Activated CD4-positive, alpha-beta T cell treated with anti-CD3 and anti-CD28 coated beads, Interleukin-2, Interleukin-6, amounts not matched to agents 100 ng/mL and 50 ng/mL, durations not matched to agents 16 hours and 8 hours (primary cell): ENCODE results near the gene RALGAPA1.
"Not testable (repeated sequence)": the region's sequence is repeated elsewhere in the genome, so short reads cannot be mapped to it uniquely, and the experiment has no call there.

Source experiments
- DNase-seq: peaks from one replicate; pipeline ENCODE4 v3.0.0-alpha.2; 2020

Gene RALGAPA1

DNA sequence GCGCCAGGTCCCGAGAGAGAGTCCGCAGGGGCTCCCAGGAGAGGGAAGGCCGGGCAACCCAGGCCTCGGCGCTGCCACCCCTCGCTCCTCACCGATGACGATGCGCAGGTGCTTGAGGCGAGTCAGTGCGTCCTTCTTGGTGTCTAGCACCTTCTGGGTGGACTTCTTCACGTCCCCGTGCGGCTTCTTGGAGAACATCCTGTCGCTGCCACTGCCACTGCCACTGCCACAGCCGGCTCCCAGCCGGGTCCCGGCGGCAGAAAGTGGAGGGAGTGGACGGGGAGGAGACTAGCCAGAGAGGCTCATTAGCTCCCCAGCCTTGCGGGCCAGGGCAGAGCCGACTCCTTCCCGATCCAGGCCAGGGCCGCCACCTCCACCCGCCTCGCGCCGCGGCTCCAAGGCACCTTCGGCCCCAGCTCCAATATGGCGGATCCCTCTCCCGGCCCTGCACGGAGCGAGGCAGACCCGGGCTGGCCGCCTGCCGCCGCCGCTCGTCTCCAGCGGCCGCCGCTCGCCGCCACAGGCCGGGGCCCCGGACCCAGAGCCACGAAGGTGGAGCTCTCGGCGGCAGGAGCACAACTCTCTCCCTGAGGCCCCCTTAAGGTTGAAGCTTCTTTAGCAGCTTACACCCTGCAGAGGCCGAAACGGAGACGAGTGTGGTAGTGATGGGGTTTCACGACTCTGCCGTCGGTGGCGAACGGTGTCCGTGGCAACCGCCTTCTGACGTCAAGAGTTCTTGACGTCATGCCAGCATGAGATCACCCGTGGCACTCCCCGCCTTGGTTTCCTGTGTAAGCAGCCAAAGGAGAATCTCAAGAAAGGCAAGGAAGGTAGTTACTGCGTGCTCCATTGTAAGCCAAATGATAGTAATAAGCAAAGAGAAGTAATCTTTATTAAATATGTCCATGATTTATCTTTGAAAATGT is at the start of gene RALGAPA1:
RALGAPA1 (minus strand) TSS at position 658 of the 926 bp plus-strand sequence; CDS start at position 198, 460 bp downstream.
- DNase-seq, result peak; percentile 95

DNA sequence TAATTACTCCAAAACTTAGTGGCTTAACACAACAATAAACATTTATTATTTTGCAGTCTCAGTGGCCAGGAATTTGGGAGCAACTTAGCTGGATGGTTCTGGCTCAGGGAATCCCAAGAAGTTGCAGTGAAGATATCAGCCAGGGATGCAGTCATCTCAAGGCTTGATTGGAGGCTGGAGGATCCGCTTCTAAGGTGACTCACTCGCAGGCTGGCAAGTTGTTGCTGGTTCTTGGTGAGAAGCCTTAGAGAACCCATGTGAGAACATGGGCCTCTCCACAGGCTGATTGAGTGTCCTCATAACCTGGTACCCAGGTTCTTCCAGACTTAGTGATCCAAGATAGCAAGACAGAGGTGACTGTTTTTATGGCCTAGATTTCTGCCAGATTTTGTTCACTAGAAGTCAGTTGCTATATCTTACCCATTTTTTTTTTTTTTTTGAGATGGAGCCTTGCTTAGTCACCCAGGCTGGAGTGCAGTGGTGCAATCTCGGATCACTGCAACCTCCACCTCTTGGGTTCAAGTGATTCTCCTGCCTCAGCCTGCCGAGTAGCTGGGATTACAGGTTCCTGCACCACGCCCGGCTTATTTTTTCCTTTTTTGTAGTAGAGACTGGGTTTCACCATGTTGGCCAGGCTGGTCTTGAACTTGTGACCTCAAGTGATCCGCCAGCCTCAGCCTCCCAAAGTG is 49.6 kb upstream of the RALGAPA1 start:
- DNase-seq, result no peak

GRCh38 chr14:35855876-35856481 is 46.9 kb upstream of the RALGAPA1 start:
- DNase-seq, result no peak

- no peak for DNase-seq
Observed at GRCh38 chr14:35854696-35855270, 45.7 kb upstream of the RALGAPA1 start.

- no peak for DNase-seq
Observed at GRCh38 chr14:35853225-35853624, 44.1 kb upstream of the RALGAPA1 start.

DNA sequence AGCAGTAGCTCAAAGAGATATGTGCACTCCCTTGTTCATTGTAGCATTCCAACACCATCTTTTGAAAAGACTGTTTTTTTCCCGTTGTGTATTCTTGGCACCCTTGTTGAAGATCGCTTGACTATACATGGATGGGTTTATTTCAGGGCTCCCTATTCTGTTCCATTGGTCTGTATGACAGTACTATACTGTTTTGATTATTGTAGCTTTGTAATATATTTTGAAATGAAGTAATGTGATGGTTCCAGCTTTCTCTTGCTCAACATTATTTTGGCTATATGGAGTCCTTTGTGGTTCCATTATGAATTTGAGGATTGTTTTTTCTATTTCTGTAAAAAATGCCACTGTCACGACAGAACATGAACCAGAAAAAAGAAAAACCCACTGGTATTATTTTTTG is 42.7 kb upstream of the RALGAPA1 start:
- DNase-seq, result no peak

DNA sequence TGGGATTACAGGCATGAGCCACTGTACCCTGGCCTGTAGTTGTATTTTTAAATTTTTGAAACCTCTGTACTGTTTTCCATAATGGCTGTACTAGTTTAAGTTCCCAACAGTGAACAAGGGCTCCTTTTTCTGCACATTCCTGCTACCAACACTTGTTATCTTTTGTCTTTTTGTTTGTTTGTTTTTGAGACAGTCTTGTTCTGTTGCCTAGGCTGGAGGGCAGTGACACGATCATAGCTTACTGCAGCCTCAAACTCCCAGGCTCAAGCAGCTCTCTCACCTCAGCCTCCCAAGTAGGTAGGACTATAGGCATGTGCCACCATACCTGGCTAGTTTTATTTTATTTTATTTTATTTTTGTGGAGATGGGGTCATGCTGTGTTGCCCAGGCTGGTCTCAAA is 40.0 kb upstream of the RALGAPA1 start:
- DNase-seq, result no peak

DNA sequence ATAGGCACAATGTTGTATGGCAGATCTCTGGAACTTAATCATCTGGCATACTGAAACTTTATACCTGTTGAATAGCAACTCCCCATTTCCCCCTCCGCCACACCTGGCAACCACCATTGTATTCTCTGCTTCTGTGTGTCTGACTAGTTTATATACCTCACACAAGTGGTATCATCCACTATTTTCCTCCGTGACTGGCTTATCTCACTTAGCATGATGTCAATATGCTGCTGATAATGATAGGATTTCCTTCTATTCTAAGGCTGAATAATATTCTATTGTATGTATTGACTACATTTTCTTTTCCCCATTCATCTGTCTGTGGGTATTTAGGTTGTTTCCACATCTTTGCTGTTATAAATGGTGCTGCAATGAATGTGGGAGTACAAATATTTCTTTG is 38.5 kb upstream of the RALGAPA1 start:
- no peak for DNase-seq

GRCh38 chr14:35844494-35844893 is 35.4 kb upstream of the RALGAPA1 start:
- no peak for DNase-seq

DNA sequence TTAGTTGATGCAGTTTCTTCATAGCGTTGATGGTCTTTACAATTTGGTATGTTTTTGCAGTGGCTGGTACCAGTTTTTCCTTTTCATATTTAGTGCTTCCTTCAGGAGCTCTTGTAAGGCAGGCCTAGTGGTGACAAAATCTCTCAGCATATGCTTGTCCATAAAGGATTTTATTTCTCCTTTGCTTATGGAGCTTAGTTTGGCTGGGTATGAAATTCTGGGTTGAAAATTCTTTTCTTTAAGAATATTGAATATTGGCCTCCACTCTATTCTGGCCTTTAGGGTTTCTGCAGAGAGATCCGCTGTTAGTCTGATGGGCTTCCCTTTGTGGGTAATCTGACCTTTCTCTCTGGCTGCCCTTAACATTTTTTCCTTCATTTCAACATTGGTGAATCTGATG is 33.1 kb upstream of the RALGAPA1 start:
- not testable (repeated sequence) for DNase-seq

GRCh38 chr14:35841704-35842103 is 32.6 kb upstream of the RALGAPA1 start:
- not testable (repeated sequence) for DNase-seq

DNA sequence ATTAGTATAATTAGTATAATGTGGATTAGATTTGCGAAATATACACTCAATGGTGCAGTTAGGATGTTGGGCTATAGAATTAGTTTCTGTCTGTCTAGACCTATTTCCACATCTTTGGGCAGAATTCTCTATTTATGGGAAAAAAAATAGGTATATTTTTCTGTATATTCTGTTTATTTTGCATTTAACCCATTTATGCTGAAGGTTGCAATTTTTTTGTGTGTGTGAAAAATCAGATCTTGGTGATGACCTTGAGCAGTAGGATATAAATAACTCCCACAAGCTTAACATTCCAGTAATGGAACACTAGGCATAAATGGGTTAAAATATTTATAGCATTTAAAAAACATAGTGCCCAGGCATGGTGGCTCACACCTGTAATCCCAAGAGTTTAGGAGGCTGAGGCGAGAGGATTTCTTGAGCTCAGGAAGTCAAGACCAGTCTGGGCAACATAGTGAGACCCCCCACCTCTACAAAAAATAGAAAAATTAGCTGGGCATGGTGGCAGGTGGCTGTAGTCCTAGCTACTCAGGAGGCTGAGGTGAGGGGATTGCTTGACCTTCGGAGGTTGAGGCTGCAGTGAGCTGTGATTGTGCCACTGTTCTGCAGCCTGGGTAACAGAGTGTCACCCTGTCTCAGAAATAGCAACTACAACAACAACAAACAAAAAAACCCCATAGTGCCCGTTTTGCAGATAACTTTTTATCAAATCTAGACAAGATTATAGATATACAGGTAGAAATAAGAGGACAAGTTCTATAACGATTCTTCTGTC is 26.3 kb upstream of the RALGAPA1 start:
- DNase-seq, result no peak

- DNase-seq, result no peak
Observed at GRCh38 chr14:35829449-35829848, 20.4 kb upstream of the RALGAPA1 start.

- no peak for DNase-seq
Observed at GRCh38 chr14:35827678-35828472, 18.8 kb upstream of the RALGAPA1 start.

DNA sequence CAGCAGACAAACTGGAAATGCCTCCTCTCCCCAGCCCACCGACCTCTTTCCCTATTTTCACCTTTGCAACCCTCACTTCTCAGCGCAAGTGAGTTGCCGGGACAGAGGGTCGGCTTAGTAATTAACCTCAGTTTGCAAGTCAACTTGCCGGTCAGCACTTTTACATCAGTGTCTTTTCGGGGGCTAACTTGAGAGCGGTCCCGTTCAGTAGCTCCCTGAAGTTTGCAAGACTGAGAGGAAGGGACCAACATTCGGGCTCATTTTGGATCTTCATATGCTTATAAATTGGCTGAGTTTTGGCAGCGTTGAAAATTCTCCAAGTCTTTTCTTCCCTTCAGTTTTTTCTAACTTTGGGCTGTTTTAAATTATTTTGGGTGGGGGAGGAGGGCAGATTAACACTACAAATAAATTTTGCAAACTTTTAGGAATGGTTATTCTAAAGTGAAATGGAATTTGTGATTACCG is 17.9 kb upstream of the RALGAPA1 start:
- DNase-seq, result no peak

DNA sequence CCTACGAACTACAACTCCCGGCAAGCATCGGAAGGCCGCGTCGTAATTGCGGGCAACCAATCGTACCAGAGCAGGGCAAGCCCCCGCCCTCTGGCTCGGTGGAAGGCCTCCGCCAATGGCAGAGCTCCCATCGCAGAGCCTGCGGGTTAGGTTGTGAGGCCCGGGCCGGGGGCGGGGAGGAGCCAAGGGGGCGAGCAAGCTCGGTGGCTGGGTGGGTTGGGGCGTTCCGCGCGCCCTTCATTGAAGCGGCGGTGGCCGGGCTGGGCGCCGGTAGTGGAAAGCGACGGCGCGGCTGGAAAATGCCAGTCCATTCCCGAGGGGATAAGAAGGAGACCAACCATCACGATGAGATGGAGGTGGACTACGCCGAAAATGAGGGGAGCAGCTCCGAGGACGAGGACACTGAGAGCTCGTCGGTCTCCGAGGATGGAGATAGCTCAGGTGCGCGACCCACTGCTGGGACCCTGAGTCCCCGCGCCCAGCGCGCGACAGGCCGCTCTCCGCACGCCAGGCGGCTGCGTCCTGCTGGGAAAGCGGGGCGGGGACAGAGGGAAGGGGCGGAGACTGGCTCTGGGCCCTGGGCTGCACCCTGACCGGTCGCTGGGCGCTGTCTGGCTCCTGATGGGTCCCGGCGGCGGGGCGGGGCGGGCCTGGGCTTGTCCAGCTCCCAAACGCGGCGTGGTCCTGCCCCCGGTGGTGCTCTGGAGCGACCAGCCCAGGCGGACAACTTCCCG is 17.3 kb upstream of the RALGAPA1 start, which contains the start of gene BRMS1L:
BRMS1L (plus strand) TSS at position 121 of the 734 bp plus-strand sequence; CDS start at position 300, 179 bp downstream.
- peak; percentile 99 for DNase-seq

- no peak for DNase-seq
Observed at GRCh38 chr14:35825968-35826217, 16.8 kb upstream of the RALGAPA1 start.

DNA sequence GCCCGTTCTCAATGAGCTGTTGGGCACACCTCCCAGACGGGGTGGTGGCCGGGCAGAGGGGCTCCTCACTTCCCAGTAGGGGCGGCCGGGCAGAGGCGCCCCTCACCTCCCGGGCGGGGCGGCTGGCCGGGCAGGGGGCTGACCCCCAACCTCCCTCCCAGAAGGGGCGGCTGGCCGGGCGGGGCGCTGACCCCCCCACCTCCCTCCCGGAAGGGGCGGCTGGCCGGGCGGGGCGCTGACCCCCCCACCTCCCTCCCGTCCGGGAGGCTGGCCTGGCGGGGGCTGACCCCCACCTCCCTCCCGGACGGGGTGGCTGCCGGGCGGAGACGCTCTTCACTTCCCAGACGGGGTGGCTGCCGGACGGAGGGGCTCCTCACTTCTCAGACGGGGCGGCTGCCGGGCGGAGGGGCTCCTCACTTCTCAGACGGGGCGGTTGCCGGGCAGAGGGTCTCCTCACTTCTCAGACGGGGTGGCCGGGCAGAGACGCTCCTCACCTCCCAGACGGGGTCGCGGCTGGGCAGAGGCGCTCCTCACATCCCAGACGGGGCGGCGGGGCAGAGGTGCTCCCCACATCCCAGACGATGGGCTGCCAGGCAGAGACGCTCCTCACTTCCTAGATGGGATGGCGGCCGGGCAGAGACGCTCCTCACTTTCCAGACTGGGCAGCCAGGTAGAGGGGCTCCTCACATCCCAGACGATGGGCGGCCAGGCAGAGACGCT is 15.5 kb upstream of the RALGAPA1 start:
- DNase-seq, result not testable (repeated sequence)

- no peak for DNase-seq
Observed at GRCh38 chr14:35822501-35822900, 13.4 kb upstream of the RALGAPA1 start.
